GM21717 (cell line): ENCODE measurements around the gene ZNF431.
"Not testable (repeated sequence)": the region's sequence is repeated elsewhere in the genome, so short reads cannot be mapped to it uniquely, and the experiment has no call there.

Experiments
- ATAC-seq: cut with Tn5 transposase; IDR thresholded peaks from one replicate; pipeline ENCODE4 v1.9.1; 2021; ENCODE audit warnings: mild to moderate bottlenecking, moderate library complexity; ENCODE audit not compliant: unreplicated experiment

Gene ZNF431

GRCh38 chr19:21141787-21142464 is at the start of gene ZNF431:
ZNF431 (plus strand) TSS chr19:21142040; CDS start chr19:21142184, 144 bp downstream.
- ATAC-seq, result peak; percentile 97

- no peak for ATAC-seq
These were observed 49.7 kb upstream of the ZNF431 start for GRCh38 chr19:21092109-21092508.

GRCh38 chr19:21094347-21095025 is 47.4 kb upstream of the ZNF431 start:
- no peak for ATAC-seq

GRCh38 chr19:21098291-21098690 is 43.5 kb upstream of the ZNF431 start:
- ATAC-seq, result no peak

- ATAC-seq, result no peak
These were observed 40.2 kb upstream of the ZNF431 start for GRCh38 chr19:21101521-21102242.

GRCh38 chr19:21109116-21109515 is 32.7 kb upstream of the ZNF431 start:
- ATAC-seq, result no peak

GRCh38 chr19:21110183-21110582 is 31.7 kb upstream of the ZNF431 start:
- no peak for ATAC-seq

- no peak for ATAC-seq
These were observed 26.4 kb upstream of the ZNF431 start for GRCh38 chr19:21115430-21115829.

- no peak for ATAC-seq
These were observed 24.6 kb upstream of the ZNF431 start for GRCh38 chr19:21117041-21117907.

GRCh38 chr19:21126078-21126477 is 15.8 kb upstream of the ZNF431 start:
- no peak for ATAC-seq

- ATAC-seq, result no peak
These were observed 14.8 kb upstream of the ZNF431 start for GRCh38 chr19:21127001-21127400.

- no peak for ATAC-seq
These were observed 13.9 kb upstream of the ZNF431 start for GRCh38 chr19:21127898-21128297.

GRCh38 chr19:21128901-21129698 is 12.7 kb upstream of the ZNF431 start:
- ATAC-seq, result no peak

- ATAC-seq, result no peak
These were observed 11.6 kb upstream of the ZNF431 start for GRCh38 chr19:21130097-21130775.

- no peak for ATAC-seq
These were observed 8.2 kb upstream of the ZNF431 start for GRCh38 chr19:21133633-21134032.

GRCh38 chr19:21134934-21135366 is 6.9 kb upstream of the ZNF431 start:
- ATAC-seq, result no peak

GRCh38 chr19:21135433-21135832 is 6.4 kb upstream of the ZNF431 start:
- ATAC-seq, result no peak

GRCh38 chr19:21138130-21138529 is 3.7 kb upstream of the ZNF431 start:
- ATAC-seq, result no peak

- not testable (repeated sequence) for ATAC-seq
These were observed 834 bp upstream of the ZNF431 start for GRCh38 chr19:21141006-21141405.
